GM13977 (cell line): ENCODE results near the gene SHISA5.

Source experiments
- DNase-seq: peaks from one replicate; pipeline ENCODE4 v3.0.0; 2012; ENCODE audit warnings: low spot score
- in situ Hi-C: fragments of 300-500 bp; cut with MboI; formaldehyde crosslinking; loops from one replicate; pipeline ENCODE4 v1.12.0; 2022; ENCODE audit warnings: low sequenced_read_pairs, low pct_unique_long_range_greater_than_20kb, mixed read lengths, inconsistent platforms; ENCODE audit not compliant: unreplicated experiment
- TF ChIP-seq, protein P1 (sequence below): IDR thresholded peaks from 2 replicates; pipeline ENCODE4 v1.5.1; 2012; ENCODE audit warnings: mild to moderate bottlenecking, control low read depth; ENCODE audit not compliant: insufficient read depth; ENCODE audit errors: extremely low read depth, missing control alignments

Gene SHISA5

DNA sequence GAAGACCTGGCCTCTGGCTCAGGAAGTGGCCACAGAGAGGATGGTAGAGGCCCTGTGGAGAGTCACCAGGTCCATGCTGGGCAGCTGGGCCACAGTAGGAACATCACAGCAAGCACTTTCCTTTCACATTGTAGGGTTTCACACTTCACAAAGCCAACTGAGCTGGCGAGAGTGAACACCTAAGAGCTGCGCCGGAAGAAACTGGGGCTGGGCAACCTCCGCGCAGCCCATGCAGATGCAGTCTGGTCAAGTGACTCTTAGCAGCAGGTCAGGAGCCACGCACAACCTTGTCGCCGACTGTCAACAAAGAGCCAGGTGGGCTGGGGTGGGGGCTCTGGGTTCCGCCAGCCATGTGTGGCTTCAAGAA is 15.3 kb upstream of the SHISA5 start:
- in situ Hi-C loops: no loop called here
- no peak for DNase-seq
- TF ChIP-seq, protein P1, sequence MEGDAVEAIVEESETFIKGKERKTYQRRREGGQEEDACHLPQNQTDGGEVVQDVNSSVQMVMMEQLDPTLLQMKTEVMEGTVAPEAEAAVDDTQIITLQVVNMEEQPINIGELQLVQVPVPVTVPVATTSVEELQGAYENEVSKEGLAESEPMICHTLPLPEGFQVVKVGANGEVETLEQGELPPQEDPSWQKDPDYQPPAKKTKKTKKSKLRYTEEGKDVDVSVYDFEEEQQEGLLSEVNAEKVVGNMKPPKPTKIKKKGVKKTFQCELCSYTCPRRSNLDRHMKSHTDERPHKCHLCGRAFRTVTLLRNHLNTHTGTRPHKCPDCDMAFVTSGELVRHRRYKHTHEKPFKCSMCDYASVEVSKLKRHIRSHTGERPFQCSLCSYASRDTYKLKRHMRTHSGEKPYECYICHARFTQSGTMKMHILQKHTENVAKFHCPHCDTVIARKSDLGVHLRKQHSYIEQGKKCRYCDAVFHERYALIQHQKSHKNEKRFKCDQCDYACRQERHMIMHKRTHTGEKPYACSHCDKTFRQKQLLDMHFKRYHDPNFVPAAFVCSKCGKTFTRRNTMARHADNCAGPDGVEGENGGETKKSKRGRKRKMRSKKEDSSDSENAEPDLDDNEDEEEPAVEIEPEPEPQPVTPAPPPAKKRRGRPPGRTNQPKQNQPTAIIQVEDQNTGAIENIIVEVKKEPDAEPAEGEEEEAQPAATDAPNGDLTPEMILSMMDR: no peak

DNA sequence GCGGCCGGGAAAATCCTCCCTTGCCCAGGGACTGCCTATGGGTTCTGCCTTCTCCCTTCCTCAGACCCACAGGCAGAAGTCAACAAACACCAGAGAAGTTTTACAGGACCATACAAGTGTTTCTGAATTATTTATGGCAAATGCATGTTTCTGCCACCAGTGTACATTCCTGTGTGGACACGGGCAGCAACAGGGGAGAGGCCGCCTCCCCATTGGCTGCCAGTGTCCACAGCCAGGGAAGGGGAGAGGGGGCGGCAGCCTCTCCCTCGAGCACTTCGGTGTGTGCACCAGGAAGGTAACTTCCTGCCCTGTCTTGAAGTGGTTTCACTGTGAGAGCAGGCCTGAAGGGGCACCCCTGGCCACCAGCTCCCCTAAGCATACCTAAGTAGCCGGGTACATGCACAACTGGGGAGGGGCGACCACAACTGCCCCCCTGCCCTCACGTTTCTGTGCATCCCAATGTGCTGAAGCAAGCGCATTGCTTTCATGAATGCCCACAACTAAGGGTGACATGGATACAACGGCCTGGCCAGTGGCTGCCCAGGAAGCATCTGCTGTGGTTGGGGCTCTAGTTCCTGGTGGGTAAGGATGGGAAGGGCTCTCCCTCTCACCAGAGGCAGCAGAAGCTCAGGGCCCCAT is 14.8 kb upstream of the SHISA5 start:
- in situ Hi-C loops: no loop called here
- TF ChIP-seq, protein P1: no peak
- DNase-seq: no peak

DNA sequence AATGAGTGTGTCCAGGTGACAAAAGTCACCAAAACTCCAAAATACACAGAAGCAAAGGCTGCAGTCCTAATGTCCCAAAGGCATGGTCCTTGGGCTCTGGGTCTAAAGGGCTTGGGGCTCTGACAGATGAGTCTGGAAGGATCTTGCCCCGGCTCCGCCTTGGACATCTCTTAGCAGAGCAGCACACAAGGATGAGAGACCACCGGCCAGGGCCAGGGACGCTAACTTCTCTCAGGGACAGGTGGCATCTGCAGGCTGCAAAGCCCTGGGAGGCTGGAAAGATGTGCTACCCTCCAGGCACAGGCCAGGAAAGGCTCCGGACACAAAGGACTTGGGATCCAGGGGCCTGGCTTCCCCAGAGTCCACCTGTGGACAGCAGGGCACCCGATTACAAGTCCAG is 14.1 kb upstream of the SHISA5 start:
- in situ Hi-C loops: no loop called here
- TF ChIP-seq, protein P1: no peak
- no peak for DNase-seq

DNA sequence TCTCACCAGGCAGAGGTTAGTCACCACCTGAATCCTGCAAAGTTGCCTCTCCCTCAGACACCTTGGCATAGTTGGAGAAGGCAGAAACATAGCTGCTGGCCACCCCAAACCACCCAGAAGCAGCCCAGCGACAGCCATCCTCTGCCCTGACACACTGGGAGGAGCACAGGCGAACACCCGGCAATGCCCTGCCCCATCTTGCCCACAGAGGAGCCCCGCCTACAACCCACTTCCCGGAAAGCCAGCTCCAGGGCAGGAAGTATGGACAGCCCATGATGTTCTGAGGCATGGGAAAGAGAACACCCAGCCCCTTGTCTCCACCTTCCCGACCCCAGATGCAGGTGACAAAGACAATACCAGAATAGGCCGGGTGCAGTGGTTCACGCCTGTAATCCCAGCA is 12.6 kb upstream of the SHISA5 start:
- TF ChIP-seq, protein P1: no peak
- in situ Hi-C loops: no loop called here

DNA sequence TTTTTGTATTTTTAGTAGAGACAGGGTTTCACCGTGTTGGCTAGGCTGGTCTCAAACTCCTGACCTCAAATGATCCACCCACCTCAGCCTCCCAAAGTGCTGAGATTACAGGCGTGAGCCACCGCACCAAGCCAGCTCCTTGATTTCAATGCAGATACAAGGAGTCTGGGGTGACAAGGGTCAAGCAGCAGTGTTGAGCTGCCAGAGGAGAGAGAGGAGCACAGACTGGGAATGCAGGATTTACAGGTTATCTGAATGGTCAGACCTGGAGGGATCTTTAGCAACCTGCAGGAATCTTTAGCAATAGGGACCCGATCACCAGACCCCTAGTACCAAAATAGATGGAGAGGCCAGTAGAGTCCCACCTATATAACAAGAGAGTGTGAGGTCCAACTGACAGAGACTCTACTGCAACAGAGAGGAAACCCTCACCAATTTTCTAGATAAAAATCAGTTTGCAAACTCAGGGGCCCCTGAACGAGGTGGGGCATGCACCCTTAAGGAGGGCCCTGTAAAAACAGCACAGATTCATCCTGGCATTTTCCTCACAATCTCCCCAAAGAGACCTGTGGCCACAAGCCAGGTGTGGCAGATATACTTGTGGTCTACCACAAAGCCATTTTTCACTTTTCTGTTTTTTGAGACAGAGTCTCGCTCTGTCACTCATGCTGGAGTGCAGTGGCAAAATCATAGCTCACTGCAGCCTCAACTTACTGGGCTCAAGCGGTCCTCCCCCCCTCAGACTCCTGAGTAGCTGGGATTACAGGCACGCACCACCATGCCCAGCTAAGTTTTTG is 10.7 kb upstream of the SHISA5 start:
- in situ Hi-C loops: no loop called here
- TF ChIP-seq, protein P1: no peak
- peak; percentile 30 for DNase-seq

More for the DNA sequence above, 12.6 kb upstream of the SHISA5 start:
- no peak for DNase-seq

DNA sequence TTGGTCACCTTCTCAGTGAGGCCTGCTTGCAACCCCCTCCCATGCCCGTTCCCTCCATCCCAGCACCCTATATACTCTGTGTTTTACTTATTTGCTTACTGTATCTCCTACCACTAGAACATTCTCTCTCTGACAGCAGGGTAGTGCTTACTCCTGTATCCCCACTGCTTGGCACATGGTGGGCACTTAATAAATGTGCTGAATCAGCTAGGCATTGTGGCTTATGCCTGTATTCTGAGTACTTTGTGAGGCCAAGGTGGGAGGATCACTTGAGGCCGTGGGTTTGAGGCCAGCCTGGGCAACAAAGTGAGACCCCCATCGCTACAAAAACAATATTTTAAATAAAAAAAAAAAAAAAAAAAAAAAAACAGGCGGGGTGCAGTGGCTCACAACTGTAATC is 7.6 kb upstream of the SHISA5 start:
- TF ChIP-seq, protein P1: no peak
- DNase-seq: no peak
- in situ Hi-C loops: no loop called here
